Activated CD8-positive, alpha-beta memory T cell treated with anti-CD3 and anti-CD28 coated beads for 48 hours (primary cell): ENCODE measurements around the gene TCEAL4.
"Not testable (repeated sequence)": the region's sequence is repeated elsewhere in the genome, so short reads cannot be mapped to it uniquely, and the experiment has no call there.

Source experiments
- DNase-seq, 3 experiments: peaks; one replicate each; pipeline ENCODE4 v3.0.0-alpha.2; 2020; ENCODE audit warnings: low read depth in 2 of 3, low spot score in 2 of 3

TCEAL4 gene

GRCh38 chrX:103586659-103587058, 1.3 kb downstream of the TCEAL4 start:
- DNase-seq = no peak

- DNase-seq = not testable (repeated sequence)
Measured at GRCh38 chrX:103592295-103592694, 7.0 kb downstream of the TCEAL4 start.

GRCh38 chrX:103595202-103595601, 9.9 kb downstream of the TCEAL4 start:
- DNase-seq = not testable (repeated sequence)

- DNase-seq = no peak
Measured at GRCh38 chrX:103607364-103608305, 22.3 kb downstream of the TCEAL4 start, which contains the start of gene TCEAL3. TCEAL3 (plus strand) TSS chrX:103607963; CDS start chrX:103609065, 1,102 bp downstream.

- DNase-seq = no peak
Measured at GRCh38 chrX:103608306-103608963, 23.1 kb downstream of the TCEAL4 start.

- no peak for DNase-seq
Measured at GRCh38 chrX:103610282-103610681, 25.0 kb downstream of the TCEAL4 start.

- DNase-seq = no peak
Measured at GRCh38 chrX:103613362-103613890, 28.1 kb downstream of the TCEAL4 start.

GRCh38 chrX:103614999-103615398, 29.7 kb downstream of the TCEAL4 start:
- DNase-seq = no peak

- DNase-seq = no peak
Measured at GRCh38 chrX:103615781-103616371, 30.6 kb downstream of the TCEAL4 start.

- no peak for DNase-seq
Measured at GRCh38 chrX:103616676-103617186, 31.4 kb downstream of the TCEAL4 start.

GRCh38 chrX:103624111-103624510, 38.8 kb downstream of the TCEAL4 start:
- no peak for DNase-seq

- no peak for DNase-seq
Measured at GRCh38 chrX:103626855-103627254, 41.5 kb downstream of the TCEAL4 start.

- no peak for DNase-seq
Measured at GRCh38 chrX:103628386-103629317, 43.3 kb downstream of the TCEAL4 start, which contains the start of gene TCEAL1. TCEAL1 (plus strand) TSS chrX:103628975; CDS start chrX:103629917, 942 bp downstream.

GRCh38 chrX:103629318-103630170, 44.2 kb downstream of the TCEAL4 start:
- DNase-seq = no peak

GRCh38 chrX:103630171-103630511, 44.8 kb downstream of the TCEAL4 start:
- no peak for DNase-seq

GRCh38 chrX:103631145-103631544, 45.8 kb downstream of the TCEAL4 start:
- DNase-seq = no peak

- no peak for DNase-seq
Measured at GRCh38 chrX:103635436-103635835, 50.1 kb downstream of the TCEAL4 start.
